ENCODE results near the gene SYT2.
"Not testable (repeated sequence)": the region's sequence is repeated elsewhere in the genome, so short reads cannot be mapped to it uniquely, and the experiment has no call there.

SYT2 gene

DNA sequence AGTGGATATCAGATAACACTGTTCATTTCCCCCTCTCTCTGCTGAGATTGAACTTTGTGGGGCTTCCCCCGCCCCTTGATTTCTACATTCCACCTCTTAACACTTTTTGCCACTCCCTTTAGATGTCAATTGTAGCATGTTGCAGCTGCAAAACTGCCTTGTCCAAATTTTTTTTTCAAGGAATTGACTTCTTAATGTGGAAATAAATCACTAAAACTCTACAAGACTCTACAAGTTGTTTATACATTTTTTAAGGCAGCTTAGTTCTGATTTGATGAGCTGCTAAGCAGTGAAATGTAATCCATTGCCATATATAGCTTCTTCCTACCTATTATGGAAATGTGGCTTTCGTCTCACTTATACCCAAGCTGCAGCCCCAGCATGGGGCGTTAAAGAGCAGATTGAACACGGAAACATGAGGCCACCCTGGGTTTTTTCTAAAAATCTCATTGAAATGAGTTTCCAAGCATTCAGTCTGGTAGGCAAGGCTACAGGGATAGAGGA lies 132.2 kb downstream of the SYT2 start:
- in situ Hi-C loops (cut with HindIII; ENCODE audit: low sequenced_read_pairs) = no loop called here

DNA sequence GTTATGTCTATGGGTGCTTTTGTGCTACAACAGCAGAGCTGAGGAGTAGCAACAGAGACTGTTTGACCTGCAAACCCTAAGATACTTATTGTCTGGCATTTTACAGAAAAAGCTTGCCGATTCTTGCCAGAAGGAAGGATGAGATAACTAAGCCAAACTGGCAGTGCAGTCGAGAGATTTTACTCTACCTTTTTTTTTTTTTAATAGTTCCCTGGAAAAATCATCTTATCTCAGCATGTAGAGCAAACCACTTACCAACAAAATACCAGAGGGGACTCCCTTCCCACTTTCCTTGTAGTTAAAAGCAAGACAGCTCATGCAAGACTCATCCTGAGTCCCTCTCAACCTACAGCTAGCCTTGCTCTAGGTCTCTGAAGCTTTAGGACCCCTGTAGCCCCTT lies 132.9 kb downstream of the SYT2 start:
- in situ Hi-C loops (cut with HindIII; ENCODE audit: low sequenced_read_pairs) = no loop called here

DNA sequence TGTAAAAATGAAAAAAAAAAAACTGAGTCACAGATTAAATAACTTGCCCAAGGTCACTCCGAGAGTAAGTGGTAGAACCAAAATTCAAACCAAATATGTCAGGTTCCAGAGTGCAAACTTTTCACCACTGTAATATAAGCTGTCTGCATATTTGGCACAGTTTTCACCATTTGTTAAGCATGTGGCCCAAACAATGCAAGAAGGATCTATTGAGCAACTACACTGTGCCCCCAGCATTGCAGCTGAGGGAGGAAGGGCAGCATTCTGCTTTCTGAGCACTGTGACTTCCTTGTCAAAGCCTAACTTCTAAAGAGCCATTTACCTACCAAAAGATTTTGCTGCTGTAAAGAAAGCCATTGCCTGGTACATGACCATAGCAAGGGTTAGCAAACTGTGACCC lies 133.4 kb downstream of the SYT2 start:
- in situ Hi-C loops (cut with HindIII; ENCODE audit: low sequenced_read_pairs) = no loop called here

DNA sequence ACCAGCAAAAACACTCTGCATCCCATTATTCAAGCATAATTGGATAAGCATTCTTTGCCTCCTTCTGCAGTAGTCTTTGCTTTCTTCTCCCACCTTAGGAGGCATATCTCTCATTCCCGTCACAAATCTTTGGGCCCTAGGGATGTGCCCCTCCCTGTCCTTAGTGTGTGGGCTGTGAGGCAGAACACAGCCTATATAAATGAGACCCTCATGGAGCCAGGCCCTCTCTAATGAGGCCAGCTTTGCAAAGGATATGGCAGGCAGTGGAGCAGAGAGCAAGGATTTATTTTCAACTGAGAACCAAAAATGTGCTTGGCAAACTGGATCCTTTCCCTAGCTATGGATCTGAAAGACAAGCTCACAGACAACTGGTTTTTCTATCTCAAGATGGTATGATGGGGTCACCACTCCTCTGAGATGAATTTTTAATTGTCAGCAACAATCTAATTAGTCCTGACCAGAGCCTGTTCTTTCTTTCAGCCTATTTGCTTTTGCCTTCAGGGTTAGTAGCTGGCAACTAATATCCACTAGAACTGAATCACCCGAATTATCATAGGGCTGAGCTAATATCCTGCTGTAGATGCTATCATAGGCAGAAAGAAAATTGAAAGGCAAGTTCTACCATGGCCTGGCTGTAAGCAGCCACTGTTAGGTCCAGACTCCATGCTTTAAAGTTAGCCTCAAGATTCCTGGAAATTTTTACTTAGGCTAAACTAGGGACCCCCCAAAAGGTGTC lies 134.2 kb downstream of the SYT2 start:
- in situ Hi-C loops (cut with HindIII; ENCODE audit: low sequenced_read_pairs) = no loop called here

DNA sequence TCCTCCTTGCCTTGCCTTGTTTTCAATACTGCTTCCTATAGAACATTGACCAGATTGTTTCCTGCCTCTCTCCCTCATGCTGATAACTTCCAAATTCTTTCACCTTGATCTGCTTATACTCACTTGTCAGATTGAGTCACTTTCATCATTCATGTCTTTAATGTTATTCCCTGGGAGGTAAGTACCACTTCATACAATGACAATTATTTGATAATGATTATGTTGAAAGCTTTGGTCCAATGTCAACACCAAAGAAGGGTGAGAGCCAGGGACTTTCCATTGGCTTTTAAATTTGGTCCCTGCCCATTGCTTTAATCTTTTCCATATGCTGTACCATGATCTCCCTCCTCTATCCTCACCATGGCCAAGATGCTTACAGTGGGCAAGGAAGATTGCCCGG lies 137.4 kb downstream of the SYT2 start:
- in situ Hi-C loops (cut with HindIII; ENCODE audit: low sequenced_read_pairs) = no loop called here

DNA sequence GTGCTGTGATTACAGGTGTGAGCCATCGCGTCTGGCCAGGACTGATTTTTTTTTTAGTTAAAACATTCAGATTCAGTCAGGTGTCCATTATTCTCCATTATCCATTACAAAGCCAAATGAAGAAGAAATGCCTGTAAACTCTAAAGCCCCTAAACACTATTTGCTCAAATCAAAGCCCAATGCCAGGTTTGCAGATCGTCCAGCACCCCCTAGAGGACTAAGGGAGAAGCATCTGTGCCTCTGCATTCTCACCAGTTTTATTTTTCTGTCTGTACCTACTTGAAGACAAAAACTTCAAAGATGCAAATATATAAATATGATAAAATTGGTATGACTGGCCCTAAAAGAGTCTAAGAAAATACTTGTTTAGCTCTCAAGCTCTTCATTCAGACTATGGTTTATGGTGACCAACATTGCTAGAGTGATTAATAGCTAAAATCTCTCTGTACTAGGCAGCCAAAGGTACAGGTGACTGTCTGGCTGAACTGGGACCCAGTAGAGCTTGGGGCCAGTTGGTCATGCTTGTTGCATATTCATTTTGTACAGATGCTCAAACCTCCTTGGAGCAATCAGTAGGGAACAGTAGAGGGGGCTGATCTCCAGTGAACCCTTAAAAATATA lies 138.4 kb downstream of the SYT2 start:
- in situ Hi-C loops (cut with HindIII; ENCODE audit: low sequenced_read_pairs) = no loop called here

DNA sequence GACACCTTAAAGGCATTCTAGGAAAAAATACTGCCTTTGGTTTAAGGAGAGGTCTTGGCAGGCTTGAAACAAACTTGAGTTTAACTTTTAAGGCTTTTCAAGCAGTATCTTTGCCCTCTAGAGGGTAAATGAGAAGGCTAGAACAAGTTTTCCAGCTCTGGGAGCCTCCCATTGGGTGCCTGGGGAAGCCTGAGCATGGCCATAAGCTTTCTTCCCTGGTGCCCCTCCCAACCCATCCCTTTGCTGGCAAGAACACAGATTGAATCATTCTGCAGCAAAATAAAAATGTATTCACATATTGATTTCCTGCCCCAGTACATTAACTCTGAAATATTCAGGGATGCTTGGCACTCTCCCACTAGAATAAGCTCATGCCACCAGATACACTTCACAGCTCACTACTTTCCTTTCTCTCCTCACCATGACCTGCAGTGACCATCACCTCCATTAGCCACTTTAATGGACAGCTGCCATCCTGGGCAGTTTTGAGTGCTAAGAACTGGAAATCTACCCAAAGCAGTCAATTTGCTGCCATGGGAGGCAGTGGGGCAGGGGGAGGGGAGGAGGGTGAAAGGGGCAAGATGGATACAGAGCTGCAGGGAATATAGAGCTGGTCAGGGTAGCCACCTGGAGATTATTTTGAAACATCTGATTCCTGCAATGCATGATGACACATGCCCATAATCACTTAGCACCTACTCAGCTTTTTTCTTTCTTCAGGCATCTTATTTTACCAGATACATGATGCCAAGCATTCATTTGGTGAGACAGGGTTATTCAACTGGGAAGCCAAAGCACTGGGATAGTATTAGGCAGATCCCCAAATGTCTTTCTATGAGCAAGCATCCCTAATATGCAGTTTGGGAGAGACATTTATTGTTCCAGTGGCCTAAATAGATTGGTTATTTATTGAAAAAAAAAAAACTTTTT lies 140.6 kb downstream of the SYT2 start:
- in situ Hi-C loops (cut with HindIII; ENCODE audit: low sequenced_read_pairs) = no loop called here

DNA sequence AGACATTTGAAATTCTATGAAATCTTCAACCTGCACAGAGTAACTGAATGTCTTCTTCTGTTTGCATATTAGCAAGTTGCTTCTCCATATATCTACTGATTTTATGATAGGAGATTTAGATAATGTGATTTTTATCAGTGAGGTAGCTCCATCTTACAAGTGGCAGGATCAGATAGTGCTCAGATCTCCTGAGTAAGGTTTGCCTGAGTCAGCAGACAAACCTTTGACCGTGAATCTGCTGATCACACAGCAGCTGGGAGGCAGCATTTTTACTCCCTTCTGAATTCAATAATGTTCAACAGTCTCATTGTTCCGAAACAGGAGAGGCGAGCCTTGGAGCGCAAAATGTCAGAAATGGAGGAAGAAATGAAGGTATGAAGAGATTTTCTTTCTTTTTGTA lies 141.4 kb downstream of the SYT2 start:
- in situ Hi-C loops (cut with HindIII; ENCODE audit: low sequenced_read_pairs) = no loop called here

DNA sequence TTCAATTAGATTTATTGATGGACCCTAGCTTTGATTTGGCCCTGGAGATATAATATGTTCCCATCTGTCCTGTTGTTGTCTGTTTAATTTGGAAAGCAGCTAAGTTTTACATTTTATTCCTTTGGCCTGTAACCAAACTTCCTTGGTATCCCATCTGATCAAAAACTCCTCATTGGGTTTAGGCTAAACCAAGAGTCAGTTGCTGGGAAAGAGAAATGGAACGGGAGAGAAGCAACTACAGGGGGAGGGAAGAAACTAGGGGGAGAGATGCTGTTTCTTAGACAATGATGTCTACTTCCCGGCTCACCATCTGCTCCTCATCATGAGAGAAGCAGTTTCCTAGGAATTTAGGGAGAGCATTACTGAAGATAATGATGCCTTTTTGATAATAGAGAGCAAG lies 141.8 kb downstream of the SYT2 start:
- in situ Hi-C loops (cut with HindIII; ENCODE audit: low sequenced_read_pairs) = no loop called here

DNA sequence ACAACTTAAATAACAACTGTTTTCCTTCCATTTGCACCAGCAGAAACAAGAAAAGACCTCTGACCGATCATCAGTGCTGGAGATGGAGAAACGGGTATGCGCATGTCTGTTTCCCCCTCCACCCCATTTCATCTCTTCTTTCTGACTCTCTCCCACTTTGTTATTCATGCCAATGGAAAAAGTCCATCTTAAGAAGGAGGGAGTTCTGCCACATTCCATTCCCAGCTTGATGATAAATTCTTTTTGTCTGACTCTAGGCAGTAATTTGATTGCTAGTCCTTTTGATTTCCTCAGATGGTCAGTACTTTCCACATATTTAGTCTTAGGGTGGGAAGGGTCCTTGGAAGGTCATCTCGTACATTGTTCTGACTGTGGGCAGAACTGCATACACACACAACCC lies 142.5 kb downstream of the SYT2 start:
- in situ Hi-C loops (cut with HindIII; ENCODE audit: low sequenced_read_pairs) = no loop called here

DNA sequence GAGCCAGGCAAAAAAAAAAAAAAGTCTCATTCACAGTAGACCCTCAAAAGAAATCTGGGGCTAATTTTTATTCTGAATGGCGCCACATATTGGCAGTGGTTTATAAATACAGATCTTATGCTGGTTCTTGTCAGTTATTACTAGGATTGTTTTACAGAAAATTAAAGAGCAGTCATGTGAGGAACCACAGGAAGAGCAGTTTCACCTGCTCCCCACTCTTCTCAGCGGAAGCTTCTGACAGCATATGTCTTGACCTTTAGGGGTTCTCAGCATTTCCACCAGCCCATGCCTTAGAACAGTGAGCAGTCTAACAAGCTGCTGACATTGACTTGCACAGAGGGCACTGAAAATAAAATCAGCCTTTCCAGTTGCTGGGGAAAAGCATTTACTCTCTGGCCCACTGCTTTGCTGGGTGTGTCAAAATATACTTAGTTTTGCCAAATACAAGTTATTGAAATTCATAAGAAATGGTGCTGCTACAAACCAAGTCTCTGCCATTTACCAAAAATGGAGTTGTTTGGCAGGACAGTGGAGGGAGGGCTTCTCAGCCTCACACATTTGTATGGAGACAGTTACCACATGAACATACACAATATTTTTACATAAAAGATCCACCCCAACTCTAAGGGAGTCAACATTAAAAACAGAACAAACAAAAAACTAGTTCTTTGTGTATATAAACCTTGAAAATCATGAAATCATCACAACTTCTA lies 144.2 kb downstream of the SYT2 start:
- in situ Hi-C loops (cut with HindIII; ENCODE audit: low sequenced_read_pairs) = no loop called here

DNA sequence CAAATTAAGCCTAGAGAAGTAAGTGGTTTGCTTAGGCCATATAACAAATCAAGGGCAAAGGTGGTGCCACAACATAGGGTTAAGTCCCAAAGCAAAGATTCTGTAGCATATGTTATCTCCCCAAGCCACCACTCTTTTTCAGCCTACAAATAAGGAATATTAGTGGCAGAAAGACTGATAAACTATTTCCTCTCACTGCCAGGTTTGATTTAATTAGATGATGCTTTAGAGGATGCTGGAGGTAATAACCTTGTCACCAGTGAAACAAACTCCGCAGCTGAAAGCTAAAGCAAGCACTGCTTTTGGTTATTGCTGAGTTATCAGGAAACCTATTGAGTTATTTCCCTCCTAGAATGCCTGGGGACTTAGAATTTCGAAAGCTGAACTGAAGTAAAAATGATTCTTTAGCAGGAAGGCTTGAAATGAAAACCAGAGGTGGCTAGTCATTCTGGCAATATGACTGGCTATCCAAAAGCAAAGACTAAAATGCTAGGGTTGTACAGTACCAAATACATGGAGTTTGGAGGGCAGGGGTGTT lies 145.2 kb downstream of the SYT2 start:
- in situ Hi-C loops (cut with HindIII; ENCODE audit: low sequenced_read_pairs) = no loop called here

DNA sequence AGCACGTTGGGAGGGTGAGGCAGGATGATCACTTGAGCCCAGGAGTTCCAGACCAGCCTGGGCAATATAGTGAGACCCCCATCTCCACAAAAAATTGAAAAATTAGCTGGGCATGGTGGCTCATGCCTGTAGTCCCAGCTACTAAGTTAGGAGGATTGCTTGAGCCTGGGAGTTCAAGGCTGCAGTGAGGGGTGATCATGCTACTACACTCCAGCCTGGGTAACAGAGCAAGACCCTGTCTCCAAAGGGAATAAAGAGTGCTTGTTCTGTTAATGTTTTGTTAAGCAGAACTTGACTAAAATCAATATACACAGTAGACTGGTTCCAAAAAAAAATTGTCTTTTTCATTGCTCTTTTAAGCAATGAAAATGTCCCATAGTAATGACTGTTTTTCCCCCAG lies 146.4 kb downstream of the SYT2 start:
- in situ Hi-C loops (cut with HindIII; ENCODE audit: low sequenced_read_pairs) = no loop called here

DNA sequence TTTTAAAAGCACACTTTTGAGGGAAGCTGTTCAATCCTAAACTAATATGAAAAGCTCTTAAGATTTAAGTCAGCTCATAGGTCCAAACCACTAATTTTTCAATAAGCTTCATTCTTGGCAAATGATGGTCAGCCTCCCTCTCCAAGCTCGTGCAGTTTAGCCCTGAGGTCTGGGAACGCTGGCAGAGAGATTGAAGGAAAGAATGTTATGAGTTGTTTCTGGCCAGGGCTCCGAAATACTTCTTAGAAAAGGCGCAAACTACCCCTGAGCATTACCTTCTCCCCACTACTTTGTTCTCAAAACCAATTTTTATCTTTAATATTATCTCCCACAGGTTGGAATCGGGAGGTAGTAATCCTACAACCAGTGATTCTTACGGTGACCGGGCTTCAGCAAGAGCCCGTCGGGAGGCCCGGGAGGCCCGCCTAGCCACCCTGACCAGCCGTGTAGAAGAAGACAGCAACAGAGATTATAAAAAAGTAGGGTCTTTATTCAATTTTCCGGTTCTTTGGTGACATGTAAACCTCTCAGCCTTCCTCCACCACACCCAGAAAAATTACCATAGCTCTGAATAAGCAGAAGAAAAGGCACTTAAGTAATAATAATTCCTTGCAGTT lies 147.7 kb downstream of the SYT2 start:
- in situ Hi-C loops (cut with HindIII; ENCODE audit: low sequenced_read_pairs) = no loop called here

DNA sequence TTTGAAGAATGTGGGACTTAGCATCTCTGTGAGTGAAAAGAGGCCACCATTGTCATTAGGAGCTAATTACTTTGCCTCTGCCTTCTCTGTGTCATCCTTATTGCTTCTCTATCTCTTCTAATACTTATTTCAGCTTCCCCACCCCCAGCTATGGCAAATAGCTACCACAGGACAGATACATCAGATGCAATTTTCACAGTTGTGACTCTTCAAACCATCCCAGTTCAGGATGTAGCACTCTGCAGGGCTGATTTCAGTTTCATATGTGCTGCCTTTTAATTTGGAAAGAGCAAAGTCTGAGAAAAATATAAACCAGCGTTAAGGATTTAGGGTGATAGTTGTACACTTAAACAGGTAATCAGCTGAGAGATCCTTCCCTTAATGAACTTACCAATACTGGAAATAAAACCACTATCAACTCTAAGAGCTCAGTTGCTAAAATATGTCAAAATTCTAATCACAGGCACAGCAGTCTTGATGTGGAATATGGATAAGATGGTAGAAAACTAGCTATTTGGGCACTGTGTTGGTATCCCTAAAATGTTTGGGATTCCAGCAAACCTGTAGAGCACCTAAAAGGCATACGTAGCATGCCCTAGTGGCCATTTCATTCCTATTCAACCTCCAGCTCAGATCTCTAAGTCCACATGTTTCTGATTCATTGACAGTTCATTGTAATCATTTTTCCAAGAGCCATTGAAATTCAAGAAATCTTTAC lies 148.4 kb downstream of the SYT2 start:
- in situ Hi-C loops (cut with HindIII; ENCODE audit: low sequenced_read_pairs) = no loop called here

DNA sequence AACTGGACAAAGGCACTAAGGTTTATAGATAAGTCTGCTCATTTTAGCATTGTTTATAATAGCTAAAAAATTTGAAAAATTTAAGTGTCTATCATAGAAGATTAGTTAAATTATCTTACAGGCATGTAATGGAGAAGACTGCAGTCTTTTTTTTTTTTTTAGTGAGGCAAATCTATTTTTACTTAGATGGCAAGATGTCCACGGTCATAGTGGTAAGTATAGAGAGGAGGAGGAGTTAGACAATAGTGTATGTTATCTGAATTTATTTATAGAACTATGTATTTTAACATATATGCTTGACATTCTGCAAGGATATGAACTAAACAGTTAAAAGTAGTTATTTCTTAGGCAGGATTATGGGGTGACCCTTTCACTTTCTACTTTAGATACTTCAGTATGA lies 149.0 kb downstream of the SYT2 start:
- in situ Hi-C loops (cut with HindIII; ENCODE audit: low sequenced_read_pairs) = no loop called here

DNA sequence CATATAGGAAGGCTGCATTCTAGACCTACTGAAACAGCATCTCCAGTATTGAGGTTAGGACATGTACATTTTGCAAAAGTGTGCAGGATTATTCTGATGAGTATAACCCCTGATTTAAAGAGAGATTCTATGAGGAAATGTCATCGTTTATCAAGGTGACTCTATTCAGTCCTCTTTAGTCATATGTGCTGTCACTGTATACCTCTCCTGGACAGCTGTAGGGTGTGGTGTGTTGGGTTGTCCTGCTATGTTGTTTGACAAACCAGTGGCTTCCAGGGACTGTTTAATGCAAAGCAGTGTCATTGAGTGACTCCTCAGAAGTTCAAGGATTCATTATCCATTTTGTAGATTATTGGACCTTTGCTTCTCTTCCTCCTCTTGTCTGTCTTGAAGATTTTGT lies 152.6 kb downstream of the SYT2 start:
- in situ Hi-C loops (cut with HindIII; ENCODE audit: low sequenced_read_pairs) = not testable (repeated sequence)

DNA sequence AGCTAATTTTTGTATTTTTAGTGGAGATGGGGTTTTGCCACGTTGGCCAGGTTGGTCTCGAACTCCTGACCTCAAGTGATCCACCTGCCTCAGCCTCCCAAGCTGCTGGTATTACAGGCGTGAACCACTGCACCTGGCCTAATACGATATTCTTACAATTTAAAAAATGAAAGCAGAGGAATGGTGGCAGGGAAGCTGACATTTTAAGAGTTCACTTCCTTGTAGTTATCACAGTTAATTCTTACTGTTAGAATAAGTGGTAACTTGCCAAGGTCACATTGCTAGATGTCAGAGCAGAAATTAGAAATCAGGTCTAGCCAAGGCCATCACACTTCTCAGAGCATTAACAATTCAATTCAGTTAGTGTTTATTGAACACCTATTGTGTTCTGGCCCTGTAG lies 154.2 kb downstream of the SYT2 start:
- in situ Hi-C loops (cut with HindIII; ENCODE audit: low sequenced_read_pairs) = not testable (repeated sequence)

DNA sequence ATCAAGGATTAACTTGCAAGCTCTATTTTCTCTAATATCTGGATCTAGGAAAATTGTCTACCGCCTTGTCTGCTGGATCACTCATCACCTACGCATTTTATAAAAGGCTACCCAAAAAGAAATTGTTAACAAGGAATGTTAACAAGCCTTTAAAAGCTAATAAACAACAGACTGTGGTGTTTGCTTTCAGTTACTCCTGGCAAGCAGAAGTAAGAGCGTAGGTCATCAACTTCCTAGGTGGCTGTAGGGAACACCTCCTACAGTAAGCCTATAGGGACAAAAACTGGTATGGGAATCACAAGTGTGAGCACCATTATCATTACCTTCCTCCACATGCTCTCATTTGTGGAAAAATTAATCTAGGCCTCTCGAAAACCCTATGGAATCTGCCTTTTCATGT lies 155.6 kb downstream of the SYT2 start:
- in situ Hi-C loops (cut with HindIII; ENCODE audit: low sequenced_read_pairs) = not testable (repeated sequence)
